Measurements from ENCODE around the gene COL23A1.

- TF ChIP-seq, protein P1, sequence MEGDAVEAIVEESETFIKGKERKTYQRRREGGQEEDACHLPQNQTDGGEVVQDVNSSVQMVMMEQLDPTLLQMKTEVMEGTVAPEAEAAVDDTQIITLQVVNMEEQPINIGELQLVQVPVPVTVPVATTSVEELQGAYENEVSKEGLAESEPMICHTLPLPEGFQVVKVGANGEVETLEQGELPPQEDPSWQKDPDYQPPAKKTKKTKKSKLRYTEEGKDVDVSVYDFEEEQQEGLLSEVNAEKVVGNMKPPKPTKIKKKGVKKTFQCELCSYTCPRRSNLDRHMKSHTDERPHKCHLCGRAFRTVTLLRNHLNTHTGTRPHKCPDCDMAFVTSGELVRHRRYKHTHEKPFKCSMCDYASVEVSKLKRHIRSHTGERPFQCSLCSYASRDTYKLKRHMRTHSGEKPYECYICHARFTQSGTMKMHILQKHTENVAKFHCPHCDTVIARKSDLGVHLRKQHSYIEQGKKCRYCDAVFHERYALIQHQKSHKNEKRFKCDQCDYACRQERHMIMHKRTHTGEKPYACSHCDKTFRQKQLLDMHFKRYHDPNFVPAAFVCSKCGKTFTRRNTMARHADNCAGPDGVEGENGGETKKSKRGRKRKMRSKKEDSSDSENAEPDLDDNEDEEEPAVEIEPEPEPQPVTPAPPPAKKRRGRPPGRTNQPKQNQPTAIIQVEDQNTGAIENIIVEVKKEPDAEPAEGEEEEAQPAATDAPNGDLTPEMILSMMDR (IDR thresholded peaks at IDR 0.05; ENCODE audit: poor library complexity) = no peak
- TF ChIP-seq EZH2 (IDR thresholded peaks at IDR 0.05; ENCODE audit: borderline replicate concordance) = no peak
- no peak for TF ChIP-seq EZH2phosphoT487 (IDR thresholded peaks at IDR 0.05; ENCODE audit: low read depth, severe bottlenecking, unreplicated experiment)
Observed at GRCh38 chr5:178221853-178222252, 368.3 kb downstream of the COL23A1 start.

Measured in hepatocyte (in vitro differentiated cells).